Gastrocnemius medialis (tissue), 4 donors: ENCODE data around the gene MMD2. TPM values are rescaled to one million over a fixed set of nuclear protein-coding genes. Genes with fewer than 3 reads are reported as not detected.

Source experiments
- ATAC-seq, 2 donors: fragments of 150-250 bp; one replicate each; pipeline ENCODE4 v1.9.1; 2016
- DNase-seq, 2 donors: peaks; one replicate each; pipeline ENCODE4 v3.0.0-alpha.2; 2019
- H3K27ac ChIP-seq, 4 donors: fragments of 200-600 bp; sonication (generic); 1 replicate in 1 of 4; 2 replicates in 3 of 4; pipeline ENCODE4 v1.5.1; 2016 to 2018; ENCODE audit warnings: mild to moderate bottlenecking in 2 of 4, moderate library complexity in 1 of 4
- H3K27me3 ChIP-seq, 3 donors: fragments of 200-600 bp; sonication (generic) in 2 of 3; 1 replicate in 1 of 3; 2 replicates in 2 of 3; pipeline versions ENCODE4 v1.5.1 to v1.6.0; 2016 to 2019; ENCODE audit warnings: mild to moderate bottlenecking in 1 of 3, moderate library complexity in 1 of 3
- H3K36me3 ChIP-seq, 2 donors: fragments of 200-600 bp; sonication (generic) in 1 of 2; one replicate each; pipeline ENCODE4 v1.5.1; 2017 to 2018
- H3K4me1 ChIP-seq, 2 donors: fragments of 200-600 bp; sonication (generic) in 1 of 2; one replicate each; pipeline ENCODE4 v1.5.1; 2016 to 2017; ENCODE audit warnings: mild to moderate bottlenecking in 2 of 2
- H3K4me3 ChIP-seq, 4 donors: fragments of 200-600 bp; sonication (generic) in 3 of 4; 1 replicate in 1 of 4; 2 replicates in 3 of 4; pipeline ENCODE4 v1.5.1; 2016 to 2019; ENCODE audit warnings: mild to moderate bottlenecking in 2 of 4
- H3K9me3 ChIP-seq, 3 donors: fragments of 200-600 bp; sonication (generic) in 2 of 3; 1 replicate in 1 of 3; 2 replicates in 2 of 3; pipeline ENCODE4 v1.5.1; 2016 to 2019
- CTCF ChIP-seq, 5 experiments: fragments of 450-650 bp in 3 of 5; fragments of 200-600 bp in 2 of 5; sonication (generic) in 2 of 5; IDR thresholded peaks in 4 of 5; conservative IDR thresholded peaks in 1 of 5; 1 replicate in 4 of 5; 2 replicates in 1 of 5; pipeline ENCODE4 v1.5.1; 2016 to 2019; ENCODE audit warnings: antibody characterized with exemption in 5 of 5, mild to moderate bottlenecking in 3 of 5, moderate library complexity in 3 of 5
- POLR2A ChIP-seq, 2 donors: fragments of 450-650 bp; IDR thresholded peaks; one replicate each; pipeline ENCODE4 v1.6.1; 2017; ENCODE audit warnings: antibody characterized with exemption in 2 of 2, mild to moderate bottlenecking in 2 of 2, moderate library complexity in 2 of 2
- in situ Hi-C, 4 donors: fragments of 200-750 bp; cut with MboI; loops; one replicate each; pipeline versions ENCODE4 v1.15.0 to v1.8.0; 2017; ENCODE audit warnings: low sequenced_read_pairs in 4 of 4
- intact Hi-C: fragments of 100-400 bp; cut with DNase I; formaldehyde crosslinking; loops from one replicate; pipeline ENCODE4 v1.15.1; 2023; ENCODE audit warnings: low total_unique reads
- total RNA-seq, 4 donors: library from RNA; depleted of rRNA; stranded (reverse); fragments of >200 nt; gene quantifications; one replicate each; pipeline versions ENCODE4 v1.1.0 to v1.2.3, GENCODE V29; 2016

MMD2 gene
- total RNA-seq, 4 donors from 2014 or later: not detected

DNA sequence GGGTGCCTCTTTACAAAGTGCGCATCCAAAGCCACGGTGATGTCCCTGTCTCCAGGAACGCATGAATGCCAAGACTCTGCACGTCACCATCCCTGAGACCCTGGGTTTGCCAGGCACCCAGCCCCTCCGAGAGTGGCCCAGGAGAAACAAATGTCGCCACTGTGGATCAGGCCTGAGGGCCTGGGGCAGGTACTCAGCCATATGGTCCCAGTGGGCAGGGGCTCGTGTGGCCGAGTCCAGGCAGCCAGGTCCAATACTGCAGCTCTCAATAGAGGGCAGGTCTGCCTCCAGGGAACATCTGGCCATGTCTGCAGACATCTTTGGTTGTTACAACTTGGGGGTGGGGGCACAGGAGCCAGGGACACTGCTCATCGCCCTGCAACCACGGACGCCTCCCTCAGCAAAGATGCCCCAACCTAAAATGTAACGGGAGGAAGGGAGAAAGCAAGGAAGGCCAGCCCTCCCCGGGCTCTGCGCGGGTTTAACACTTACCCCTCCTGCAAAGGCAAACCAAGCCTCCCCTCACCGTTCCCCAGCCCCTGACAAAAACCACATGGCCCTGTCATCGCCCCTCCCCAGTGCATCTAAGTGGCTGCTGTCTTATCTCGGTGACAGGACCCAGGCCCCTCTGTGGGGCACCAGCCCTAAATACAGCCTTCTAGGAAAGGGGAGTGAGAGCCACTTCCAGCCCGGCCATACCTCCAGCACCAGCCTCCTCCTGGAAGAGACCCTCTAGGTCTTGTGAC lies 86.9 kb downstream of the MMD2 start:
- H3K36me3 ChIP-seq: peaks cover 0 to 4% of the 10 kb centered on the region in 2 donors
- in situ Hi-C loops: no loop called here
- H3K27ac ChIP-seq: no peak overlapping the region
- H3K4me3 ChIP-seq: no peak overlapping the region
- H3K9me3 ChIP-seq: no peaks in the 10 kb centered on the region
- H3K4me1 ChIP-seq: no peaks in the 10 kb centered on the region
- no peaks in the 10 kb centered on the region for H3K27me3 ChIP-seq
- intact Hi-C loops: no loop called here
- TF ChIP-seq CTCF (IDR thresholded peaks at IDR 0.05 in 4 of 5, conservative IDR thresholded peaks at IDR 0.05 in 1 of 5) (no peak), POLR2A (IDR thresholded peaks at IDR 0.05) (no peak)
- DNase-seq: no peak
- ATAC-seq: no peak

DNA sequence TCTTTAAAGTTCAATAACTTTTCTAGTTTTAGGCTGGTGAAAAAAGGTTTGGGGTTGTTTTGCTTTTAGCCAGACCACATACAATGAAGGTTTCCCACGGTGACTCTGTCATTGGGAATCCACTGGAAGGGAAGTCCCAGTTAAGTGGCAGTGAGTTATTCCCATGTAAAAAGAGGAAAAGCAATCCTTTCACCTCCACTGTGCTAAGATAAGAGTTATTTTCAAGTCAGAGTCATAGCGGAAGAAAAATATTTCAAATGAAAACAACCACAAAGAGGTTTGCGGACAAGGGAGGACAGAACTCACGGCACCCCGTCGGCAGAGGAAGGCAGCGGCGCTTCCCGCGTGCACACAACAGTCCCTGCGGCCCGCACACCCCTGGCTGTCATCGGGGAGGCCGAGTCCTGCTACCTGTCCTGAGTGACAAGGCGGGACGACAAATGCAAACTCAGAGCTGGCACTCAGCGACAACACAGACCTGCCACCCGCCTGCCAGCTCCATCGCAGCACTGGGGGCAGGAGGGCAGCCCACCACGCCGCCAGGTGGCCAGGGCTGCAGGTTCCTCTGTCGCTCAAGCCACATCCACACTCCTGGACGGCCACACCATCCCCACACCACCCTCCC lies 87.8 kb downstream of the MMD2 start:
- intact Hi-C loops: no loop called here
- TF ChIP-seq CTCF (IDR thresholded peaks at IDR 0.05 in 4 of 5, conservative IDR thresholded peaks at IDR 0.05 in 1 of 5) (no peak), POLR2A (IDR thresholded peaks at IDR 0.05) (no peak)

DNA sequence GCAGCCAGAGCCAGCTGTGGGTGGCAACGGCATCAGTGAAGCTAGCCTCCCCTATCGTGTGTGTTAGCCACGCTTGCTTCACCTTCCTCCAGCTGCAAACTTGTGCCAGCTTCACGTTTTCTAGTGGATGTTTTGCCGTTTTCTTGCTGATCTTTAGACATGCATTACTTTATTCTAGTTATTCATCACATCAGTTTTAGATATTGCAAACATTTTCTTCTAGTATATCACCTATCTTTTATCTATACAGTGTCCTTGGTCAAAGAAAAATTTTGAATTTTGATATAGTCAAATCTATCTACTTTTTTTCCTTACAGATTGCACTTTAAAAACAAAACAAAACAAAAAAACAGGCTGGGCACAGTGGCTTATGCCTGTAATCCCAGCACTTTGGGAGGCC lies 90.5 kb downstream of the MMD2 start:
- Histone ChIP-seq H3K9me3 (no peaks in the 10 kb centered on the region), H3K36me3 (no peaks in the 10 kb centered on the region), H3K4me1 (no peaks in the 10 kb centered on the region), H3K27me3 (no peaks in the 10 kb centered on the region), H3K27ac (no peak overlapping the region), H3K4me3 (no peak overlapping the region)
- no peak for ATAC-seq
- intact Hi-C loops (no loop called here), in situ Hi-C loops (no loop called here)
- no peak for DNase-seq
- TF ChIP-seq POLR2A (IDR thresholded peaks at IDR 0.05) (no peak), CTCF (IDR thresholded peaks at IDR 0.05 in 4 of 5, conservative IDR thresholded peaks at IDR 0.05 in 1 of 5) (no peak)

More for the DNA sequence above, 87.8 kb downstream of the MMD2 start:
- Histone ChIP-seq H3K4me3 (no peak overlapping the region), H3K9me3 (no peaks in the 10 kb centered on the region), H3K27ac (no peak overlapping the region), H3K4me1 (no peaks in the 10 kb centered on the region), H3K27me3 (no peaks in the 10 kb centered on the region), H3K36me3 (peaks cover 0 to 4% of the 10 kb centered on the region in 2 donors)
- DNase-seq (no peak), ATAC-seq (no peak)
- in situ Hi-C loops: no loop called here

GRCh38 chr7:4866528-4867496 lies 92.2 kb downstream of the MMD2 start:
- Histone ChIP-seq H3K9me3 (no peaks in the 10 kb centered on the region), H3K27me3 (peaks cover 4 to 10% (median 8%) of the 10 kb centered on the region in 3 donors), H3K36me3 (no peaks in the 10 kb centered on the region), H3K4me3 (no peak overlapping the region), H3K27ac (no peak overlapping the region), H3K4me1 (no peaks in the 10 kb centered on the region)
- no peak for ATAC-seq
- TF ChIP-seq POLR2A (IDR thresholded peaks at IDR 0.05) (no peak), CTCF (IDR thresholded peaks at IDR 0.05 in 4 of 5, conservative IDR thresholded peaks at IDR 0.05 in 1 of 5) (no peak)
- DNase-seq: no peak
- intact Hi-C loops (no loop called here), in situ Hi-C loops (no loop called here)
